Neural cell (in vitro differentiated cells): ENCODE measurements around the gene GRIK3. TPM values are rescaled to one million over a fixed set of nuclear protein-coding genes. Genes with fewer than 3 reads are reported as not detected.

Experiments
- H2AFZ ChIP-seq: fragments of 200-600, 300-800 bp; sonication (generic), shearing (Covaris generic); 2 replicates; pipeline ENCODE4 v1.6.0; 2014; ENCODE audit warnings: low read depth, mild to moderate bottlenecking, antibody characterized with exemption, low read length, moderate library complexity
- H3F3A ChIP-seq: fragments of 200-600 bp; shearing (Covaris generic); 2 replicates; pipeline ENCODE4 v1.6.1; 2016; ENCODE audit warnings: mild to moderate bottlenecking, moderate library complexity, mixed read lengths, antibody characterized with exemption, low read length; ENCODE audit not compliant: insufficient read depth, poor library complexity, severe bottlenecking
- H3K27ac ChIP-seq: fragments of 200-600, 300-800 bp; sonication (generic), shearing (Covaris generic); 2 replicates; pipeline ENCODE4 v1.5.1; 2014; ENCODE audit warnings: mild to moderate bottlenecking, low read length, moderate library complexity
- H3K27me3 ChIP-seq: fragments of 300-800, 200-600 bp; sonication (generic), shearing (Covaris generic); 2 replicates; pipeline ENCODE4 v1.6.0; 2014; ENCODE audit warnings: mild to moderate bottlenecking, low read depth, low read length, moderate library complexity; ENCODE audit not compliant: insufficient read depth
- H3K36me3 ChIP-seq: fragments of 300-800, 200-600 bp; sonication (generic), shearing (Covaris generic); 2 replicates; pipeline ENCODE4 v1.5.1; 2014; ENCODE audit warnings: mild to moderate bottlenecking, antibody characterized with exemption, low read length, moderate library complexity; ENCODE audit not compliant: insufficient read depth
- H3K4me2 ChIP-seq: fragments of 300-800, 200-600 bp; sonication (generic), shearing (Covaris generic); 2 replicates; pipeline ENCODE4 v1.6.0; 2014; ENCODE audit warnings: mild to moderate bottlenecking, low read length
- H3K4me3 ChIP-seq: fragments of 300-800, 200-600 bp; sonication (generic), shearing (Covaris generic); 2 replicates; pipeline ENCODE4 v1.5.1; 2014; ENCODE audit warnings: mild to moderate bottlenecking, low read length, moderate library complexity
- H3K79me2 ChIP-seq: fragments of 200-600 bp; shearing (Covaris generic); replicated peaks from 2 replicates; pipeline ENCODE4 v1.6.0; 2014; ENCODE audit warnings: mild to moderate bottlenecking, low read length, moderate library complexity; ENCODE audit not compliant: insufficient read depth
- H3K9ac ChIP-seq: fragments of 300-800, 200-600 bp; sonication (generic), shearing (Covaris generic); 2 replicates; pipeline ENCODE4 v1.6.1; 2016; ENCODE audit warnings: mild to moderate bottlenecking, low read length, mixed read lengths
- H3K9me2 ChIP-seq: fragments of 200-600 bp; shearing (Covaris generic); 2 replicates; pipeline ENCODE4 v1.6.1; 2016; ENCODE audit warnings: mild to moderate bottlenecking, low read length, mixed read lengths; ENCODE audit not compliant: insufficient read depth
- H3K9me3 ChIP-seq: fragments of 200-600, 300-800 bp; sonication (generic), shearing (Covaris generic); 2 replicates; pipeline ENCODE4 v1.6.1; 2016; ENCODE audit warnings: mild to moderate bottlenecking, mixed run types, low read length, moderate library complexity, mixed read lengths
- H4K20me1 ChIP-seq: fragments of 200-600 bp; shearing (Covaris generic); 2 replicates; pipeline ENCODE4 v1.6.1; 2016; ENCODE audit warnings: mild to moderate bottlenecking, mixed run types; ENCODE audit not compliant: insufficient read depth
- EP300 ChIP-seq: fragments of 450-650 bp; conservative IDR thresholded peaks from 2 replicates; pipeline ENCODE4 v1.6.1; 2014; ENCODE audit warnings: antibody characterized with exemption, mild to moderate bottlenecking, moderate library complexity; ENCODE audit not compliant: poor library complexity, severe bottlenecking
- EZH2 ChIP-seq: fragments of 200-600, 300-800 bp; shearing (Covaris generic), sonication (generic); IDR thresholded peaks from 2 replicates; pipeline ENCODE4 v1.6.1; 2014; ENCODE audit warnings: antibody characterized with exemption, low read length, borderline replicate concordance, mild to moderate bottlenecking; ENCODE audit not compliant: insufficient read depth, poor library complexity, severe bottlenecking
- MXI1 ChIP-seq: fragments of 450-650 bp; conservative IDR thresholded peaks from 2 replicates; pipeline ENCODE4 v1.6.1; 2014; ENCODE audit warnings: antibody characterized with exemption, mild to moderate bottlenecking; ENCODE audit not compliant: poor library complexity, severe bottlenecking
- POLR2AphosphoS5 ChIP-seq: IDR thresholded peaks from 2 replicates; pipeline ENCODE4 v1.6.1; 2012
- RAD21 ChIP-seq: fragments of 450-650 bp; conservative IDR thresholded peaks from 2 replicates; pipeline ENCODE4 v1.6.1; 2014; ENCODE audit warnings: antibody characterized with exemption, mild to moderate bottlenecking, moderate library complexity
- SMC3 ChIP-seq: fragments of 450-650 bp; conservative IDR thresholded peaks from 2 replicates; pipeline ENCODE4 v1.6.1; 2014; ENCODE audit warnings: antibody characterized with exemption, mild to moderate bottlenecking, moderate library complexity; ENCODE audit not compliant: poor library complexity
- TAF1 ChIP-seq: IDR thresholded peaks from 2 replicates; pipeline ENCODE4 v1.6.1; 2012; ENCODE audit warnings: low read depth
- polyA plus RNA-seq: library from polyadenylated mRNA; depleted of rRNA; stranded (reverse); fragments of >200 nt; gene quantifications from 2 replicates; pipeline ENCODE4 v1.2.3, GENCODE V29; 2014
- TF ChIP-seq, protein P1 (sequence below): IDR thresholded peaks from 2 replicates; pipeline ENCODE4 v1.6.1; 2012; ENCODE audit warnings: borderline replicate concordance
- TF ChIP-seq, protein P2 (sequence below): fragments of 450-650 bp; IDR thresholded peaks from 2 replicates; pipeline ENCODE4 v1.5.1; 2014; ENCODE audit warnings: antibody characterized with exemption, mild to moderate bottlenecking, moderate library complexity; ENCODE audit not compliant: poor library complexity, severe bottlenecking

The GRIK3 gene
- polyA plus RNA-seq, 1 donor from 2014 or later, result 5.0 TPM

DNA sequence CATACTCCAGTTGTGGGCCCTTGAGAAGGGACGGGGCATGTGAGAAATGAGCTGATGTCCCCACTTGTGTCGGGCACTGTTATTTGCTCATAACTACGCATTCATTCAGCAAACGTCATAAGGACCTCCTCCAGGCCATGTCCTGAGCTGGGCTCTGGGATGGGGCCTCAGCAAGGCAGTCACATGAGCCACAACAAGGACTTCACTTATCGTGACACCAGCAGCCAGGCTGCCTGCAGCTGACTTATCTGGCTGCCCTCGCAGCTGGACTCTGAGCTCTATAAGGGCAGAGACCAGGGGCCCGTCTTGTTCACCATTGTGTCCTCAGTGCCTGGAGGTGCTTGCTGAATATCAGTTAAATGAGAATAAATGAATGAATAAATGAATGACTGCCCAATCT is 37.5 kb upstream of the GRIK3 start:
- peaks cover 14% of the 10 kb centered on the region for H3K27me3 ChIP-seq
- no peaks in the 10 kb centered on the region for H3K36me3 ChIP-seq
- no peak overlapping the region for H3K9ac ChIP-seq
- no peaks in the 10 kb centered on the region for H3K79me2 ChIP-seq
- no peak overlapping the region for H2AFZ ChIP-seq
- H4K20me1 ChIP-seq, result no peaks in the 10 kb centered on the region
- no peak overlapping the region for H3K27ac ChIP-seq
- TF ChIP-seq TAF1 (no peak), EZH2 (no peak), SMC3 (no peak), MXI1 (no peak), RAD21 (no peak), EP300 (no peak), POLR2AphosphoS5 (no peak)
- TF ChIP-seq, protein P1, sequence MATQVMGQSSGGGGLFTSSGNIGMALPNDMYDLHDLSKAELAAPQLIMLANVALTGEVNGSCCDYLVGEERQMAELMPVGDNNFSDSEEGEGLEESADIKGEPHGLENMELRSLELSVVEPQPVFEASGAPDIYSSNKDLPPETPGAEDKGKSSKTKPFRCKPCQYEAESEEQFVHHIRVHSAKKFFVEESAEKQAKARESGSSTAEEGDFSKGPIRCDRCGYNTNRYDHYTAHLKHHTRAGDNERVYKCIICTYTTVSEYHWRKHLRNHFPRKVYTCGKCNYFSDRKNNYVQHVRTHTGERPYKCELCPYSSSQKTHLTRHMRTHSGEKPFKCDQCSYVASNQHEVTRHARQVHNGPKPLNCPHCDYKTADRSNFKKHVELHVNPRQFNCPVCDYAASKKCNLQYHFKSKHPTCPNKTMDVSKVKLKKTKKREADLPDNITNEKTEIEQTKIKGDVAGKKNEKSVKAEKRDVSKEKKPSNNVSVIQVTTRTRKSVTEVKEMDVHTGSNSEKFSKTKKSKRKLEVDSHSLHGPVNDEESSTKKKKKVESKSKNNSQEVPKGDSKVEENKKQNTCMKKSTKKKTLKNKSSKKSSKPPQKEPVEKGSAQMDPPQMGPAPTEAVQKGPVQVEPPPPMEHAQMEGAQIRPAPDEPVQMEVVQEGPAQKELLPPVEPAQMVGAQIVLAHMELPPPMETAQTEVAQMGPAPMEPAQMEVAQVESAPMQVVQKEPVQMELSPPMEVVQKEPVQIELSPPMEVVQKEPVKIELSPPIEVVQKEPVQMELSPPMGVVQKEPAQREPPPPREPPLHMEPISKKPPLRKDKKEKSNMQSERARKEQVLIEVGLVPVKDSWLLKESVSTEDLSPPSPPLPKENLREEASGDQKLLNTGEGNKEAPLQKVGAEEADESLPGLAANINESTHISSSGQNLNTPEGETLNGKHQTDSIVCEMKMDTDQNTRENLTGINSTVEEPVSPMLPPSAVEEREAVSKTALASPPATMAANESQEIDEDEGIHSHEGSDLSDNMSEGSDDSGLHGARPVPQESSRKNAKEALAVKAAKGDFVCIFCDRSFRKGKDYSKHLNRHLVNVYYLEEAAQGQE, result no peak
- TF ChIP-seq, protein P2, sequence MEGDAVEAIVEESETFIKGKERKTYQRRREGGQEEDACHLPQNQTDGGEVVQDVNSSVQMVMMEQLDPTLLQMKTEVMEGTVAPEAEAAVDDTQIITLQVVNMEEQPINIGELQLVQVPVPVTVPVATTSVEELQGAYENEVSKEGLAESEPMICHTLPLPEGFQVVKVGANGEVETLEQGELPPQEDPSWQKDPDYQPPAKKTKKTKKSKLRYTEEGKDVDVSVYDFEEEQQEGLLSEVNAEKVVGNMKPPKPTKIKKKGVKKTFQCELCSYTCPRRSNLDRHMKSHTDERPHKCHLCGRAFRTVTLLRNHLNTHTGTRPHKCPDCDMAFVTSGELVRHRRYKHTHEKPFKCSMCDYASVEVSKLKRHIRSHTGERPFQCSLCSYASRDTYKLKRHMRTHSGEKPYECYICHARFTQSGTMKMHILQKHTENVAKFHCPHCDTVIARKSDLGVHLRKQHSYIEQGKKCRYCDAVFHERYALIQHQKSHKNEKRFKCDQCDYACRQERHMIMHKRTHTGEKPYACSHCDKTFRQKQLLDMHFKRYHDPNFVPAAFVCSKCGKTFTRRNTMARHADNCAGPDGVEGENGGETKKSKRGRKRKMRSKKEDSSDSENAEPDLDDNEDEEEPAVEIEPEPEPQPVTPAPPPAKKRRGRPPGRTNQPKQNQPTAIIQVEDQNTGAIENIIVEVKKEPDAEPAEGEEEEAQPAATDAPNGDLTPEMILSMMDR, result no peak
- no peaks in the 10 kb centered on the region for H3K9me3 ChIP-seq
- H3K4me2 ChIP-seq, result no peak overlapping the region
- no peaks in the 10 kb centered on the region for H3K9me2 ChIP-seq
- H3F3A ChIP-seq, result peaks cover 2% of the 10 kb centered on the region
- H3K4me3 ChIP-seq, result no peak overlapping the region

DNA sequence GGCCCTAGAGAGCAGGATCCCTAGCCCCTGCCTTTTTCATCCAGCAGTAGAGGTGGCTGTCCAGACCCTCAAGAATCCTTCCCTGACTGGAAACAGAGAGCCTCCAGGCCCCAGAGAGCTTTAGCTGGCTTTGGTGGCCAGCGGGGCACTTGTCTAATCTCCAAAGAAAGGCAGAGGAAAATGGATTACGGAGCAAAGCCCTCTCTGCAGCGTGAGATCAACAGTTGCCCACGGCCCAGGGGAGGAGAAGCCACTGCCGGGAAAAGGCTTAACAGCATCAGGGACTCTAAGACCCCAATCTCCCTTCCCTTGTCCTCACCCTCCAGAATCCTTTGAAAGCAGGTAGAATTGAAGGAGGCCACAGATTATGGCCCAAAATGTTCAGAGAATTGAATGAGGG is 35.8 kb upstream of the GRIK3 start:
- H3K27me3 ChIP-seq, result peaks cover 14% of the 10 kb centered on the region
- TF ChIP-seq EP300 (no peak), MXI1 (no peak), POLR2AphosphoS5 (no peak), SMC3 (no peak), TAF1 (no peak), EZH2 (no peak)
- H3K4me2 ChIP-seq, result no peak overlapping the region
- H4K20me1 ChIP-seq, result no peaks in the 10 kb centered on the region
- H3K9me2 ChIP-seq, result no peaks in the 10 kb centered on the region
- no peak overlapping the region for H3K27ac ChIP-seq
- H3K9ac ChIP-seq, result no peak overlapping the region
- no peak overlapping the region for H2AFZ ChIP-seq
- H3K79me2 ChIP-seq, result no peaks in the 10 kb centered on the region
- H3K4me3 ChIP-seq, result no peak overlapping the region
- H3F3A ChIP-seq, result peaks cover 2% of the 10 kb centered on the region
- no peaks in the 10 kb centered on the region for H3K36me3 ChIP-seq
- no peaks in the 10 kb centered on the region for H3K9me3 ChIP-seq
